HL-60 (cell line): ENCODE results near the gene LHX5.

Experiments
- DNase-seq, 2 experiments: peaks; one replicate each; pipeline ENCODE4 v3.0.0-alpha.2; 2010 to 2020; ENCODE audit warnings: low read depth in 1 of 2, low spot score in 1 of 2
- H3K27ac ChIP-seq: fragments of 250-450 bp; sonication (Bioruptor Pico); replicated peaks from 2 replicates; pipeline ENCODE4 v1.5.1; 2020; ENCODE audit warnings: mild to moderate bottlenecking, moderate library complexity
- H3K27me3 ChIP-seq: fragments of 250-450 bp; sonication (Bioruptor Pico); 2 replicates; pipeline ENCODE4 v1.5.1; 2021; ENCODE audit warnings: mild to moderate bottlenecking, moderate library complexity; ENCODE audit not compliant: insufficient read depth, poor library complexity, severe bottlenecking
- H3K4me3 ChIP-seq: replicated peaks from 2 replicates; pipeline ENCODE4 v1.5.1; 2011; ENCODE audit warnings: mild to moderate bottlenecking, control low read depth, low read length; ENCODE audit not compliant: insufficient read depth
- CTCF ChIP-seq: IDR thresholded peaks from one replicate; pipeline ENCODE4 v1.5.1; 2011; ENCODE audit warnings: low read length, control low read depth, inconsistent platforms; ENCODE audit not compliant: insufficient read depth
- GABPA ChIP-seq: IDR thresholded peaks from 2 replicates; pipeline ENCODE4 v1.6.1; 2012; ENCODE audit warnings: low read depth
- POLR2AphosphoS5 ChIP-seq: IDR thresholded peaks from 2 replicates; pipeline ENCODE4 v1.6.1; 2012; ENCODE audit warnings: low read depth
- SPI1 ChIP-seq: IDR thresholded peaks from 2 replicates; pipeline ENCODE4 v1.6.1; 2012; ENCODE audit warnings: low read depth, mild to moderate bottlenecking, borderline replicate concordance
- TF ChIP-seq, protein P1 (sequence below): IDR thresholded peaks from 2 replicates; pipeline ENCODE4 v1.6.1; 2012; ENCODE audit warnings: low read depth; ENCODE audit not compliant: insufficient replicate concordance

The LHX5 gene

DNA sequence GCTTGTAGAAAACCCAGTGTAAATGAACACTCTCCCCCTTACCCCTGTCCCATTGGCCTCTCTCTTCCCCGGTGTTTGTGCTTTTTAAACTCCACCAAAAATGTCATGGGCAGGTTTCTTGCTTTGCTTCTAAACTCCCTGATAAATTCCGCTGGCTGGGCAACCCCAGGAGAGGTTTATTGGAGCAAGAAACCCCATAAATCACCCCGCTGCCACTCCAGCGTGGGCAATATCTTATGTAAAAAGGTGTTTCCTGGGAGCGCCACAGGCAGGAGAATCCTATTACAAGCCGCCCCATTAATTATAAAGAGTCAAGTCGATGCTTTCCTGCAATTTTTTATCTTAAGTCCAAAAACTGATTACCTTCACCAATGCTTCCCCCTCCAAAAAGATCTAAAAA lies 22.8 kb downstream of the LHX5 start:
- Histone ChIP-seq H3K27me3 (no peaks in the 10 kb centered on the region), H3K4me3 (no peak overlapping the region), H3K27ac (no peak overlapping the region)
- DNase-seq: no peak
- TF ChIP-seq, protein P1, sequence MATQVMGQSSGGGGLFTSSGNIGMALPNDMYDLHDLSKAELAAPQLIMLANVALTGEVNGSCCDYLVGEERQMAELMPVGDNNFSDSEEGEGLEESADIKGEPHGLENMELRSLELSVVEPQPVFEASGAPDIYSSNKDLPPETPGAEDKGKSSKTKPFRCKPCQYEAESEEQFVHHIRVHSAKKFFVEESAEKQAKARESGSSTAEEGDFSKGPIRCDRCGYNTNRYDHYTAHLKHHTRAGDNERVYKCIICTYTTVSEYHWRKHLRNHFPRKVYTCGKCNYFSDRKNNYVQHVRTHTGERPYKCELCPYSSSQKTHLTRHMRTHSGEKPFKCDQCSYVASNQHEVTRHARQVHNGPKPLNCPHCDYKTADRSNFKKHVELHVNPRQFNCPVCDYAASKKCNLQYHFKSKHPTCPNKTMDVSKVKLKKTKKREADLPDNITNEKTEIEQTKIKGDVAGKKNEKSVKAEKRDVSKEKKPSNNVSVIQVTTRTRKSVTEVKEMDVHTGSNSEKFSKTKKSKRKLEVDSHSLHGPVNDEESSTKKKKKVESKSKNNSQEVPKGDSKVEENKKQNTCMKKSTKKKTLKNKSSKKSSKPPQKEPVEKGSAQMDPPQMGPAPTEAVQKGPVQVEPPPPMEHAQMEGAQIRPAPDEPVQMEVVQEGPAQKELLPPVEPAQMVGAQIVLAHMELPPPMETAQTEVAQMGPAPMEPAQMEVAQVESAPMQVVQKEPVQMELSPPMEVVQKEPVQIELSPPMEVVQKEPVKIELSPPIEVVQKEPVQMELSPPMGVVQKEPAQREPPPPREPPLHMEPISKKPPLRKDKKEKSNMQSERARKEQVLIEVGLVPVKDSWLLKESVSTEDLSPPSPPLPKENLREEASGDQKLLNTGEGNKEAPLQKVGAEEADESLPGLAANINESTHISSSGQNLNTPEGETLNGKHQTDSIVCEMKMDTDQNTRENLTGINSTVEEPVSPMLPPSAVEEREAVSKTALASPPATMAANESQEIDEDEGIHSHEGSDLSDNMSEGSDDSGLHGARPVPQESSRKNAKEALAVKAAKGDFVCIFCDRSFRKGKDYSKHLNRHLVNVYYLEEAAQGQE: no peak
- no peak for TF ChIP-seq CTCF
- no peak for TF ChIP-seq GABPA
- TF ChIP-seq POLR2AphosphoS5: no peak

DNA sequence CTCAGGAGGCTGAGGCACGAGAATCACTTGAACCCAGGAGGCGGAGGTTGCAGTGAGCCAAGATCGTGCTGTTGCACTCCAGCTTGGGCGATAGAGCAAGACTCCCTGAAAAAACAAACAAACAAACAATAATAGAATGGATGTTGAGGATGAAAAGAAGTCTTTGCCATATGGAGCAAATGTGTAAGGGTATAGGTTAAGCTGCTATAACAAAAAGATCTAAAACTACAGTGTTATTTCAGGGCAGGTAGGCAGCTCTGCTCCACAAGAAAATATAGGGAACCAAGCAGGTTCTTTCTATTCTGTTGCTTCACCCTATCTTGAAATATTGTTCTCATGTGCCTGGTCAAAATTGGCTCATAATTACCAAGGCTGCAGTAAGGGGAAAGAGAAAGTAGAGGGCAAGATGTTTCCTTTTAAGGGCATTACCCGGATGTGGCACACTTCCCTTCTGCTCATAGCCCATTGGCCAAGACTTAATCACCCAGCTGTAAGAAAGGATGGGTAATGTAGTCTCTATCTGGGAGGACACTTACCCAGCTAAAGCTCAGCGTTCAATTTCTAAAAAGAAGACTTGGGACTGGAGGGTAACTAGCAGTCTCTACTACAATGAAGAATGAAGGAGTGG lies 26.0 kb downstream of the LHX5 start:
- DNase-seq: peak; percentile 69 to 76
- Histone ChIP-seq H3K27me3 (no peaks in the 10 kb centered on the region), H3K4me3 (no peak overlapping the region), H3K27ac (peak overlapping the region; percentile 19; the same call in 1 of the 2 replicates)
- TF ChIP-seq SPI1 (peak; percentile 46; the same call in 1 of the 2 replicates), CTCF (no peak), GABPA (no peak)

DNA sequence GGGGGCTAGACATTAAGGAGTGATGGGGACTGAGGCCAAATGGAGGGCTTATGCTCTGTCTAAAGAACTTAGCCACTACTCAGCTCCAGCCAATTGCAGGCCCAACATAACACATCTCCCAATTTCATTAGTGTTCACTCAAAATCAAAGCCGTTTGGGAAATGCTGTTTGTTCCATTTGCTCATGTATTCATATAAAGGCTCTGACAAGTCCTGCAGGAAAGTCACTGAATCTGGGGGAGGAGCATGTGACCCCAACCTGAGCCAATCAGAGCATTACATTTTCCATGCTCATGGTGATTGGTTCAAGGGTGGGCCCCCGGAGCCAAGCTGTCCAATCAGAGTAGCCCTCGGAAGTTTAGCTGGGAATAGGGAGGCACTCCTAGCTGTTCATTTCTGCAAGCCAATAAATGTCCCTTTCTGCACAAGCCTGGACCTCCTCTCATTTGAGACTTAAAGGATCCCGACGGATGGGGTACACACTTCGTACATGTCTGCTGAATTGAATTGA lies 28.6 kb downstream of the LHX5 start:
- H3K27ac ChIP-seq: no peak overlapping the region
- DNase-seq: no peak
- TF ChIP-seq, protein P1: no peak
- TF ChIP-seq CTCF: no peak
- no peak for TF ChIP-seq GABPA
- TF ChIP-seq SPI1: no peak
- no peak for TF ChIP-seq POLR2AphosphoS5
- H3K4me3 ChIP-seq: no peak overlapping the region
- no peaks in the 10 kb centered on the region for H3K27me3 ChIP-seq
